Limb (tissue), 2 donors: ENCODE data around the gene XRRA1.

Experiments used
- DNase-seq, 2 donors: peaks; one replicate each; pipeline ENCODE4 v3.0.0-alpha.2; 2016; ENCODE audit errors: extremely low spot score in 2 of 2

The XRRA1 gene

GRCh38 chr11:74952752-74953151 is 3.9 kb upstream of the XRRA1 start:
- DNase-seq, result no peak

DNA sequence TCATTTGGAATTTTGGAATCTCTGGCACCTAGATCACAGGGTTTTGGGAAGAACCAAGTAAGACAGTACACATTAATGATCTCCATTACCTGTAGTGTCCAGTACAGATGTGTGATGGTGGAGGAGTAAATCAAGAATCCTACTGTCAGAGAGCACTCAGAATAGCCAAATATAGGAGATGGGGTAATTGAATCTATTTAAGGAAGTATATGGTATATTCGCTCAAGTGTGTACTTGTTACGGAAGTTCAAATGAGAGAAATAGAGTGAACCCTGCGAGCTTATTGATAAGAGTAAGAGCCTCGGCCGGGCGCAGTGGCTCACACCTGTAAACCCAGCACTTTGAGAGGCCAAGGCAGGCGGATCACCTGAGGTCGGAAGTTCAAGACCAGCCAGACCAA is 2.3 kb upstream of the XRRA1 start:
- DNase-seq, result no peak

GRCh38 chr11:74950374-74950969 is 1.6 kb upstream of the XRRA1 start:
- no peak for DNase-seq

- no peak for DNase-seq
These were observed 854 bp upstream of the XRRA1 start for GRCh38 chr11:74949753-74950137.

GRCh38 chr11:74948546-74948897 is 369 bp downstream of the XRRA1 start:
- peak in 1 of 2 donors; percentile 8 for DNase-seq

- DNase-seq, result no peak
These were observed 6.7 kb downstream of the XRRA1 start for GRCh38 chr11:74942073-74942759.

GRCh38 chr11:74941492-74941891 is 7.4 kb downstream of the XRRA1 start:
- DNase-seq, result no peak

DNA sequence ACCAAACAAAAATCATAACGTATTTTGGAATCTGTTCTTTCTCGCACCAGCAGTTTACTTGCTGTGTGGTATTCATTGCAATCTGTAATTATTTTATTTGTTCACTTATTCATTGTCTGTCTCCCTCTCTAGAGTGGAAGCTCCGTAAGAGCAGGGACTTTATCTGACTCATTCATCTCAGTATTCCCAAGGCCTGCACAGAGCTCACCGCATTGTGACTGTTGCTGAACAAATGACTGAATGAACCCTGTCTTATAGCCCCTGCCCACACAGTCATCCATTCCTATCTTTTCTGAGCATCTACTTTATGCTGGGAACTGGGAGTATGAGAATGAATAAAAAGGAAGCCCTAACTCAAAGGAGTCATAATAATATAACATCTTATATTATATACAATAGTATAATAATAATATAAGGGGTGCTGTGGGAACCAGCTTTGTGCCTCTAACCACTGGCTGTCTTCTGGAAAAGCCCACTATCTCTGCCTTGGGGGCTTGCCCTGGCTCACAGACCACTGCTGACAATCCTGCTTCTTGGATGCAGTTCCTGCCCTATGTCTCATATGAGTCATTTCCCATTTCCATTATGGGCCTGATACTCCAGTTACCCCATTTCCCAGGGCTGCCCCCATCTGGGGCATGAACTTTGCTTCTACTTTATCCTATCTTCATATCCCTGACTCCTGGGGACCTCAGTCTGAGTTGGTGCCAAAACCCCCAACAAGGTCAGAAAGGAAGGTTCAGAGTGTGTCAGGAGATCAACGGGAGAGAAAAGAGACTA is 11.0 kb downstream of the XRRA1 start:
- no peak for DNase-seq

- no peak for DNase-seq
These were observed 11.9 kb downstream of the XRRA1 start for GRCh38 chr11:74936976-74937375.

GRCh38 chr11:74936087-74936486 is 12.8 kb downstream of the XRRA1 start:
- DNase-seq, result no peak

GRCh38 chr11:74935285-74935684 is 13.6 kb downstream of the XRRA1 start:
- no peak for DNase-seq

GRCh38 chr11:74933765-74934164 is 15.1 kb downstream of the XRRA1 start:
- no peak for DNase-seq

DNA sequence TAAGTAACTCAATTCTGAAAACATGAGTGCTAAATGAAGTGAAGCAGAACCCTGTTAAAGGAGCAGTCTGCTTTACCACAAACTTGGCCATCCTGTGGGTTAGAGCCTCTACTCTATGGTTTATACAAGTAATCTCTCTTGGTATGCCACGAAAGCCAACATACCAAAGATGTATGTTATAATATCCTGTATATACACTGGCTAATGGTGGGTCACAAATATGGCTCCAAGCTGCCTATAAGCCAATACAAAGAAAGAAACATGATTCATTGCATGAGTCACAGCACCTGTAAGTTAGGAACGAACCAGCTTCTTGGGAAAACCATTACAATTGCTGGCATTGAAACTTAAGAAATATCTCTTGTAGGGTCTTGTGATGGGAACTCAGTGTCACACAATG is 16.1 kb downstream of the XRRA1 start:
- DNase-seq, result no peak

DNA sequence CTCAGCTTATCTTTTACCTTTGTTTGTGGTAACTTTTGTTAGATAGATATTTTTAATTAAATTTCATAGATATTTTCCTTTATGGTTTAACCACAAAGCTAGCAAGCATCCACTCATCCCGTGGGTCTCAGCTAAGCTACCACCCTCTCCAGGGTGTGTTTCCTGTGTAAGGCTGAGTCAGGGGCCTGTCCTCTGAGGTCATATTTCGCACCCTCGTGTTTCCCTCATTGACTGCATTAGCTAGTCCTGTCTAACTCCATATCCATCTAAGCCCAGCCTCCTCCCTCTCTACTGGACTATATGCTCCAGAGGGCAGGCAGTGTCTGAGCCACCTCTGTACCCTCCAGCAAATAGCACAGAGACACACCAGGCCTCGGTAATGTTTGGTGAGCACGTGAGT is 16.7 kb downstream of the XRRA1 start:
- no peak for DNase-seq

DNA sequence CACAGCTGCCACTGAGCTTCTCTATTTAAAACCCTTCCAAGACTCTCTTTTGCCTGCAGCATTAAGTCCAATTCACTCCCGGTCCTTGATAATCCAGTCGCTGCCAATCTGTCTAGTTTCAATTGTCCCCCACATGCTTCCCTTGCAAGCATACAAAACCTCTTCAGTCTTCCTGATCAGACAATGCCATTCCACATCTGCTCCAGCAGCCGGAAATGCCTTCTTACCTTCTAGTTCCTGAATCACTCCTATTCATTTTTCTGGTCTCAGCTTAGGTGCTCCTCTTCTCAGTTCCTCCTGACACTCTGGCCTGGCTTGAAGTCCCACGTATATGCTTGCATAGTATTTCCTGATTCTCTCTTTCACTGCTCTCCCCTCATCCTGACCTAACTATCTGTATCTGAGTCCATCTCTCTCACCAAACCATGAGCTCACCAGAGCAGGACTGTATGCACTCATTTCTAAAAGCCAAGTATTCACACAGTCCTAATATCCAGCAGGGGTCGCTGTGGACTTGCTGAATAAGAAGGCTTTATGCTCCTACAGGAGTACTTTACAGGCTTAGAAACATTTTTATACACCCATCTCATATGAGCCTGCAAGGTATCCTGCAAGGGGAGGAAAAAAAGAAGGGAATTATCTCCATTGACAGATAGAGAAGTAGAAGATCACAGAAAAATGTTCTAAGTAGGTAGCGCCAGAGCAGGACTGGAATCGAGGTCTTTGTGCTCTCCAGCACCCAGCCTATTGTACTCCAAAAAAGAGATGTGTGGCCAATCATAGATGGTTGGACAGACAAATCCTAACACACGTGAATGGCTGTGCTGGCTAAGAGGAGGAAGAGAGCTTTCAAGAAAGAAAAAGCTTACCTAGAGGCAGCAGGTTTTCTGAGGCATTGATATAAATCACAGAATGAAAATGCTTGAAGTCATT is 19.2 kb downstream of the XRRA1 start:
- DNase-seq, result peak; percentile 53 to 85

- no peak for DNase-seq
These were observed 21.4 kb downstream of the XRRA1 start for GRCh38 chr11:74927496-74927895.

GRCh38 chr11:74926304-74927030 is 22.4 kb downstream of the XRRA1 start:
- no peak for DNase-seq

GRCh38 chr11:74925281-74925680 is 23.6 kb downstream of the XRRA1 start:
- DNase-seq, result no peak

DNA sequence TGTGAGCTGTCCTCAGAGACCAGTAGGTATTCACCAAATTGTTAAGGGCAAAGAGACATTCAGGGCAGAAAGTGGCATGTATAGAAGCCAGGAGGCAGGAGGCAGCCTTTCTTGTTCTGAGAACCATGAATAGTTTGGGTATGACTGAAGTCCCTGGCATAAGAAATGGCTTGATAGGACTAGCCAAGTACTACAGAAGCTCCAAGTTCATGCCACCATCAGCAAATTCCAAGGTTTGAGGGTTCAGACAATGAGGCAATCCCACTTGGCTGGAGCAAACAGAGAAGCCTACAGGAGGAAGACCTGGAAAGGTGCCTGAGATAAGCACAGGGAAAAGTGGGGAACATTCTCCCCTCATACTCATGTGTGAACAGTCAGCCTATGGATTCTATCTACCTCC is 25.8 kb downstream of the XRRA1 start:
- DNase-seq, result no peak

- DNase-seq, result no peak
These were observed 39.1 kb downstream of the XRRA1 start for GRCh38 chr11:74909812-74910211.

DNA sequence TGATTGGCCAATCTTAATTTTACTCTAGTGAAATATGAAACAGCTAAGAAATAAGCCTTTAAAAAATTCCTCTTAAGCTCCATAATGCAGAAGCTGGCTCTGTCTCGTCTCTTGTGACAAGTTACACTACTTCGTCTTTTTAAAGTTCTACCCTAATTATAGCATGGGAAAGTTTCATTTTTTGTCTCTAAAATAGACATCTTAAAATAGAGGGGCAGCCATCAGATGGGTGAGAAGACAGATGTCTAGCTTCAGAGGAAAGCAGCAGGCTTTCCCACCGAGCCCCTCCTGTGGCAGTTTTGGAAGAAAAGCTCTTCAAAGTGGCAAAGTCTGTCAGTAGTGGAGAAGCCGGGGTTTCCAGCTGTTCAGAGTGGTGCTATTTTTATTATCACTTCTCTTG is 39.5 kb downstream of the XRRA1 start:
- DNase-seq, result no peak
